Measurements from ENCODE around the gene ZNF561.

The ZNF561 gene

DNA sequence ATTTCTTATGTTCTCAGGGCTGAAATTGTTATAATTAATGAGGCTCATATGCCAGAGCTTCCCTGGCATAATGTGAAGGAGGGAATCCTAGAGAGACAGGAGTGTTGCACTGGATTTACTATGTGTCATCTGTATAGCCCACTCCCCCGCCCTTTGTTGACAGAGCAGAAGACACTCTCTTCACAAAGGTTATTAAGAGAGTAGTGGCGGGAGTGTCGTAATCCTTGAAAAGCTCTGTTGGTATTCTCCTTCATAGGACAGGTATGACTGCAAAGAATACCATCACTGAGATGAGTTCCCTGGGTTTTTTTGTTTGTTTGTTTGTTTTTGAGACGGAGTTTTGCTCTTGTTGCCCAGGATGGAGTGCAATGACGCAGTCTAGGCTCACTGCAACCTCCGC is 50.8 kb downstream of the ZNF561 start:
- DNase-seq = no peak

- DNase-seq = no peak
Measured at GRCh38 chr19:9566729-9567128, 54.3 kb downstream of the ZNF561 start.

GRCh38 chr19:9565900-9566705 is 54.9 kb downstream of the ZNF561 start:
- no peak for DNase-seq

Data from activated naive CD4-positive, alpha-beta T cell (primary cell).